ENCODE data around the gene C10orf67.

GRCh38 chr10:23325132-23325531 lies 19.5 kb downstream of the C10orf67 start:
- TF ChIP-seq EZH2 (IDR thresholded peaks at IDR 0.05; ENCODE audit: insufficient read depth, poor library complexity, severe bottlenecking) = no peak
- TF ChIP-seq EZH2phosphoT487 (IDR thresholded peaks at IDR 0.05; ENCODE audit: insufficient read depth, low read depth) = no peak
